ENCODE data around the gene ADCK1. TPM values are rescaled to one million over a fixed set of nuclear protein-coding genes. Genes with fewer than 3 reads are reported as not detected.

ADCK1 gene
- total and polyA plus RNA-seq, 2 experiments from 2014 or later: 8.2 to 16.4 TPM

GRCh38 chr14:77967110-77967509 lies 167.2 kb downstream of the ADCK1 start:
- no peak overlapping the region for H3K4me2 ChIP-seq
- no peaks in the 10 kb centered on the region for H3K79me2 ChIP-seq
- H4K20me1 ChIP-seq (ENCODE audit: insufficient read depth, poor library complexity, severe bottlenecking): no peaks in the 10 kb centered on the region
- no peaks in the 10 kb centered on the region for H3K36me3 ChIP-seq (replicated peaks; ENCODE audit: insufficient read depth, low read depth)
- no peak for DNase-seq (ENCODE audit: low spot score)
- TF ChIP-seq EZH2 (IDR thresholded peaks at IDR 0.05; ENCODE audit: borderline replicate concordance) (no peak), EZH2phosphoT487 (IDR thresholded peaks at IDR 0.05; ENCODE audit: low read depth, severe bottlenecking, unreplicated experiment) (no peak), CTCF (IDR thresholded peaks at IDR 0.05; ENCODE audit: poor library complexity) (no peak)
- WGBS (ENCODE audit: low lambda C conversion rate, missing lambda C conversion rate): 100% methylated on average over 1 of the region's 1 CpG
- H3K9me2 ChIP-seq (replicated peaks; ENCODE audit: insufficient read depth): no peaks in the 10 kb centered on the region
- H3K27ac ChIP-seq: no peak overlapping the region
- no peaks in the 10 kb centered on the region for H3K9me3 ChIP-seq (ENCODE audit: low read depth)
- H3K4me1 ChIP-seq (ENCODE audit: insufficient read depth): no peaks in the 10 kb centered on the region
- peaks cover 16% of the 10 kb centered on the region for H3K27me3 ChIP-seq
- H2AFZ ChIP-seq: no peak overlapping the region
- H3K4me3 ChIP-seq: no peak overlapping the region

GRCh38 chr14:77970646-77971045 lies 170.7 kb downstream of the ADCK1 start:
- H4K20me1 ChIP-seq (ENCODE audit: insufficient read depth, poor library complexity, severe bottlenecking): no peaks in the 10 kb centered on the region
- no peaks in the 10 kb centered on the region for H3K9me3 ChIP-seq (ENCODE audit: low read depth)
- H3K79me2 ChIP-seq: no peaks in the 10 kb centered on the region
- H3K4me3 ChIP-seq: no peak overlapping the region
- no peaks in the 10 kb centered on the region for H3K36me3 ChIP-seq (replicated peaks; ENCODE audit: insufficient read depth, low read depth)
- no peak overlapping the region for H2AFZ ChIP-seq
- no peak for DNase-seq (ENCODE audit: low spot score)
- peaks cover 10% of the 10 kb centered on the region for H3K27me3 ChIP-seq
- 92% methylated on average over 3 of the region's 3 CpGs for WGBS (ENCODE audit: low lambda C conversion rate, missing lambda C conversion rate)
- no peaks in the 10 kb centered on the region for H3K9me2 ChIP-seq (replicated peaks; ENCODE audit: insufficient read depth)
- no peak for TF ChIP-seq EZH2 (IDR thresholded peaks at IDR 0.05; ENCODE audit: borderline replicate concordance)
- no peak for TF ChIP-seq EZH2phosphoT487 (IDR thresholded peaks at IDR 0.05; ENCODE audit: low read depth, severe bottlenecking, unreplicated experiment)
- TF ChIP-seq CTCF (IDR thresholded peaks at IDR 0.05; ENCODE audit: poor library complexity): no peak
- H3K4me1 ChIP-seq (ENCODE audit: insufficient read depth): no peaks in the 10 kb centered on the region
- no peak overlapping the region for H3K4me2 ChIP-seq
- H3K27ac ChIP-seq: no peak overlapping the region

- no peak for TF ChIP-seq EZH2phosphoT487 (IDR thresholded peaks at IDR 0.05; ENCODE audit: low read depth, severe bottlenecking, unreplicated experiment)
- no peak for TF ChIP-seq EZH2 (IDR thresholded peaks at IDR 0.05; ENCODE audit: borderline replicate concordance)
- TF ChIP-seq CTCF (IDR thresholded peaks at IDR 0.05; ENCODE audit: poor library complexity): no peak
- Histone ChIP-seq H4K20me1 (ENCODE audit: insufficient read depth, poor library complexity, severe bottlenecking) (no peaks in the 10 kb centered on the region), H3K4me1 (ENCODE audit: insufficient read depth) (no peaks in the 10 kb centered on the region), H3K9me3 (ENCODE audit: low read depth) (no peaks in the 10 kb centered on the region), H3K27me3 (no peaks in the 10 kb centered on the region), H3K4me3 (no peak overlapping the region), H3K27ac (no peak overlapping the region), H3K9me2 (replicated peaks; ENCODE audit: insufficient read depth) (no peaks in the 10 kb centered on the region), H2AFZ (no peak overlapping the region), H3K79me2 (no peaks in the 10 kb centered on the region), H3K36me3 (replicated peaks; ENCODE audit: insufficient read depth, low read depth) (no peaks in the 10 kb centered on the region), H3K4me2 (no peak overlapping the region)
- DNase-seq (ENCODE audit: low spot score): no peak
- WGBS (ENCODE audit: low lambda C conversion rate, missing lambda C conversion rate): 92% methylated on average over 5 of the region's 5 CpGs
Observed at GRCh38 chr14:77973246-77973645, 173.3 kb downstream of the ADCK1 start.

- no peak overlapping the region for H3K4me3 ChIP-seq
- no peaks in the 10 kb centered on the region for H3K9me2 ChIP-seq (replicated peaks; ENCODE audit: insufficient read depth)
- no peak for DNase-seq (ENCODE audit: low spot score)
- TF ChIP-seq EZH2 (IDR thresholded peaks at IDR 0.05; ENCODE audit: borderline replicate concordance) (no peak), EZH2phosphoT487 (IDR thresholded peaks at IDR 0.05; ENCODE audit: low read depth, severe bottlenecking, unreplicated experiment) (no peak), CTCF (IDR thresholded peaks at IDR 0.05; ENCODE audit: poor library complexity) (no peak)
- H3K36me3 ChIP-seq (replicated peaks; ENCODE audit: insufficient read depth, low read depth): no peaks in the 10 kb centered on the region
- WGBS (ENCODE audit: low lambda C conversion rate, missing lambda C conversion rate): 51% methylated on average over 2 of the region's 2 CpGs
- no peaks in the 10 kb centered on the region for H4K20me1 ChIP-seq (ENCODE audit: insufficient read depth, poor library complexity, severe bottlenecking)
- no peak overlapping the region for H3K4me2 ChIP-seq
- H3K27me3 ChIP-seq: no peaks in the 10 kb centered on the region
- H3K9me3 ChIP-seq (ENCODE audit: low read depth): no peaks in the 10 kb centered on the region
- H3K79me2 ChIP-seq: no peaks in the 10 kb centered on the region
- no peak overlapping the region for H3K27ac ChIP-seq
- H2AFZ ChIP-seq: no peak overlapping the region
- H3K4me1 ChIP-seq (ENCODE audit: insufficient read depth): no peaks in the 10 kb centered on the region
Observed at GRCh38 chr14:77976591-77976990, 176.7 kb downstream of the ADCK1 start.
